RKO (cell line): ENCODE measurements around the gene ETDA.
"Not testable (repeated sequence)": the region's sequence is repeated elsewhere in the genome, so short reads cannot be mapped to it uniquely, and the experiment has no call there.

Experiments used
- DNase-seq: peaks from one replicate; pipeline ENCODE4 v3.0.0-alpha.2; 2016; ENCODE audit warnings: low spot score

The ETDA gene

GRCh38 chrX:135252011-135252518 lies at the start of gene ETDA:
Gene ETDA, plus strand, starts transcription at chrX:135252061. Its CDS starts 1,216 bp downstream, at chrX:135253277.
- DNase-seq: not testable (repeated sequence)

GRCh38 chrX:135206427-135206826 lies 45.4 kb upstream of the ETDA start:
- not testable (repeated sequence) for DNase-seq

- no peak for DNase-seq
These were observed 38.5 kb upstream of the ETDA start for GRCh38 chrX:135213200-135213844.

- not testable (repeated sequence) for DNase-seq
These were observed 5.9 kb upstream of the ETDA start for GRCh38 chrX:135245989-135246388.

- not testable (repeated sequence) for DNase-seq
These were observed 4.3 kb downstream of the ETDA start for GRCh38 chrX:135256087-135256684.

- no peak for DNase-seq
These were observed 5.1 kb downstream of the ETDA start for GRCh38 chrX:135256923-135257322.

GRCh38 chrX:135257469-135257868 lies 5.6 kb downstream of the ETDA start:
- no peak for DNase-seq

GRCh38 chrX:135260976-135261375 lies 9.1 kb downstream of the ETDA start:
- DNase-seq: not testable (repeated sequence)

GRCh38 chrX:135263376-135263775 lies 11.5 kb downstream of the ETDA start:
- DNase-seq: not testable (repeated sequence)

GRCh38 chrX:135264206-135264605 lies 12.3 kb downstream of the ETDA start:
- no peak for DNase-seq

GRCh38 chrX:135273162-135273561 lies 21.3 kb downstream of the ETDA start:
- DNase-seq: no peak

- DNase-seq: no peak
These were observed 24.1 kb downstream of the ETDA start for GRCh38 chrX:135275973-135276372.

- no peak for DNase-seq
These were observed 35.5 kb downstream of the ETDA start for GRCh38 chrX:135287266-135287823.

GRCh38 chrX:135295238-135295943 lies 43.5 kb downstream of the ETDA start:
- DNase-seq: no peak

GRCh38 chrX:135295944-135296305 lies 44.1 kb downstream of the ETDA start:
- DNase-seq: no peak

- no peak for DNase-seq
These were observed 50.5 kb downstream of the ETDA start for GRCh38 chrX:135302269-135302873.
